ENCODE results near the gene GLRX3.

GLRX3 gene

DNA sequence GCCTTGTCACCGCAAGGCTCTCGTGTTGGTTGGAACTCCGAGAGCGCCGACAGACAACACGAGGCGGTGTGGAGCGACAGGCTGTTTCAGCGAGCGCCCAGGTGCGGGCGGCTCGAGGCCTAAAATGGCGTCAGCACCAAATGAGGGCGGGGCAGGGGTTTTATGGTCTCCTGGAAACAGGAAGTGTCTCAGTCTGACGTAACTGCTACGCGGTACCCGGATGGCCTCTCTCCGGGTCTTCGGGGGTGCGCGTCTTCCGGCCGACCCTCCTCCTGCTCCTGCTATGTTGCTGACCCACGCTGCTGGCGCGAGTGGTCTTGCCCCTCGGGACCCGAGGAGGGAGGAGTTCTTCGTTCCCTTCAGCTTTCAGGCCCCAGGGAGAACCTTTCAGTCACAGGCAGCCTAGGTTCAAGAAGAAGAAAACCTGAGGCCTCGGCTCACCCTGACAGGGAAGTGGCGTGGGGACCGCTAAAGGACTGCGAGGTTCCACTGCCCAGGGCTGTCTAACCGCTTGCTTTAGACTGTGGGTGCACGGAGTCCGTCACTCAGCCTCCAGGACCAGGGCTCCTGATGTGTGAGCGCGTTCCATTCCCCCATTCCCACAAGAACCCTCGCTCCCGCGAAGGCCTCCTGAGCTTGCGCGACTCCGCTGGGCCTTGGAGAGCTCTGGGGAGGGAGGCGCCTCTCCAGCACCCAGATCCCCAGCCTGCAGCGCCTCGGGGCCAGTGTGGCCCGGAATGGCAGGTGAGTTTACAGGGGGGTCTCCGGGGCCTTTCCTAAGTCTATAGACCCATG is 77.3 kb downstream of the GLRX3 start:
- DNase-seq: no peak

DNA sequence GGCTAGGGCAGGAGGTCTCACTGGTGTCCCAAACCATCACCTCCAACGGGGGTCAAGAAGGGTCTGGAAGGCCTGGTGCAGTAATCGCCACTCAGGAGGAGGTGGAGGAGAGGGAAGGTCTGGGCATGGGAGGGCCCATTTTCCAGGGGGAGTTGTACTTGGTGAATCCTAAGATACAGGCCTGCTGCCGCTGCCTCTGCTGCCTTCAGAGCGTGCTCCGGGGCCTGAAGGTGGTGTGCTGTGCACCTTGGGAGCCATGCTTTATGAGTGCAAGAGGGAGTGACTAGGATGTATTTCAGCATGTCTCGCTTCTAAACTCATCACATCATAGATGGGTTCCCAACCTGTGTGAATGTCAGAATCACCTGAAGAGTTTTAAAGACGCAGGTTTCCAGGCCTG is 78.2 kb downstream of the GLRX3 start:
- DNase-seq: no peak

DNA sequence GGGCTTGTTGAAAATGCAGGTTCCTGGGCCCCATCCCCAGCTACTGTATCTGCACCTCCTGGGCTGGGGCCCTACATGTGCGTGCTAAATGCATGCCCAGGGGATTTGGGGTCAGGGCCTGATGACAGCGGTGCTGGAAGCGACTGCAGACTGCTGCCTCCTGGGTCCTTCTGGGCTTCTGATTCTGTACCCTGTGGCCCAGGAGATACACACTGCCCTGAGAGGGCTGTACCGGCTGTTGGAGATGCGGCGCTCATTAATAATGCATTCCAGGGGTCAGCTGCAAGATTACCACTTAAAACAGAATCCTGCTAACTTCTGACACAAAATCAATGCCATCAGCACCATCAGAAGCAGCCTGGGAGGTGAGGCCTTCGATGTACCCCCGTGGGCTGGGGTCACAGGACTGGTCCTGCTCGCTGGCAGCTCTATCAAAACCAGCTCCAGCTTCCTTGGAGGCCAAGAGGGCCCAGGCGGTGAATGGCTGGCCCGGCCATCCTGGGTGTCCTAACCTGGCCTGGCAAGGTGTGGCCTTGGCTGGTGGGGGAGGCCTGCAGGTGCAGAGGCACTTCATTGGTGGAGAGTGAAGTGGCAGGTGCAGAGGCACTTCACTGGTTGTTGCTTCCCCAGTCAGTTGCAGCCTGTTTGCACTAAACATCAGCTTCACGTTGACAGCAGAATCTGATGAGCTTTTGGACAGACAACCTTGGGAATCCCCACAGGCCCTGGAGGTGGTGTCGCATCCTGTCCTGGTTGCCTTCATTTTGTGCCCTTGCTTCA is 79.2 kb downstream of the GLRX3 start:
- no peak for DNase-seq

DNA sequence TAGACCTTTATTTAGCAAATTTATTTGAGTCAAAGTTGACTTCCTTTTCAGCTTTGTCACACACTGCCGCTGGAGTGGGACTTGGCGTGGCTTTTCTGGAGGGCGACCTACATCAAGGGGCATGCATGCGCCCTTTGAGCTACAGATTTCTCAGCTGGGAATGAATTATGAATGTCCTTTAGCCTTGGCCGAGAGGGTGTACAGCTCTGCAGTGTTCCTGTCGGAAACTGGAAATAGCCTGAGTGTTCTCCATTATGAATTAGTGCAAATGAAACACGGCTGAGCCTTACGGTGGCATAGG is 79.7 kb downstream of the GLRX3 start:
- DNase-seq: no peak

DNA sequence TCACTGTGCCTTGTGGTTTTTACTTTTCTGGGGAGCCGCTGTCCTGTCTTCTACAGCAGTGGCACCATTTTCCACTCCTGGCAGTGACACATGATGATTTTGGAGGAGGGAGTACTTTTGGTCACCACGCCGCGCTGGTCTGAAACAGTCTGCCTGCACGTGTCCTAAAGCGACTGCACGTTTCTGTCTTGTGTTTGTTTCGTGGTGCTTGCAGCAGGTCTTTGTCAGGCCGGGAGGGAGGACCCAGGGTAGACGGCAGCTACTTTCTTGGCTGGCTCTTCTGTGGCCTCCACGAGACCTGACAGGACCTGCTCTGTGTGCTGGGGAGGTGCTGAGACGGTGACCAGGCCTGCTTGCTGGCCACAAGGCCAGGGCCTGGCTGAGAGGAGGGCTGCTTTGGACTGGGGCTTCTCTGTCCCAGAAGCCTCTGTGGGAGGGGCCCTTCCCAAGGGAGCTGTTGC is 82.0 kb downstream of the GLRX3 start:
- no peak for DNase-seq

DNA sequence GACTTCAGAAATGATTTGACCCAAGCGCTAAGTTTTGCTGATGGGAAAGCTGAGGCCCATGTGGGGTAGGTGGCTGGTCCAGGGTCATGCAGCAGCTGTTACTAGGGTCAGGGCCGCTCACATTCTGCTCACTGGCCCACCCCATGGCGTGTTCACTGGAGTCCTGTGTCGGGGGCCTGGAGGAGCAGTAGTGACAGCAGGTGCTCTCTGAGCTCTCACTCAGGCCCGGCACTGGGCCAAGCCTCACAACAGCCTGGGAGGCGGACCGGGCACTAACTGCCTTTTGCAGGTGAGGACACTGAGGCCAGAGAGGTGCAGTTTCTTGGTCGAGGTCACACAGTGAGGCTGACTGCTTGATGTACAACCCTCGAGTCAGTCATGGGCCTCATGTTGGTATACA is 82.7 kb downstream of the GLRX3 start:
- no peak for DNase-seq

DNA sequence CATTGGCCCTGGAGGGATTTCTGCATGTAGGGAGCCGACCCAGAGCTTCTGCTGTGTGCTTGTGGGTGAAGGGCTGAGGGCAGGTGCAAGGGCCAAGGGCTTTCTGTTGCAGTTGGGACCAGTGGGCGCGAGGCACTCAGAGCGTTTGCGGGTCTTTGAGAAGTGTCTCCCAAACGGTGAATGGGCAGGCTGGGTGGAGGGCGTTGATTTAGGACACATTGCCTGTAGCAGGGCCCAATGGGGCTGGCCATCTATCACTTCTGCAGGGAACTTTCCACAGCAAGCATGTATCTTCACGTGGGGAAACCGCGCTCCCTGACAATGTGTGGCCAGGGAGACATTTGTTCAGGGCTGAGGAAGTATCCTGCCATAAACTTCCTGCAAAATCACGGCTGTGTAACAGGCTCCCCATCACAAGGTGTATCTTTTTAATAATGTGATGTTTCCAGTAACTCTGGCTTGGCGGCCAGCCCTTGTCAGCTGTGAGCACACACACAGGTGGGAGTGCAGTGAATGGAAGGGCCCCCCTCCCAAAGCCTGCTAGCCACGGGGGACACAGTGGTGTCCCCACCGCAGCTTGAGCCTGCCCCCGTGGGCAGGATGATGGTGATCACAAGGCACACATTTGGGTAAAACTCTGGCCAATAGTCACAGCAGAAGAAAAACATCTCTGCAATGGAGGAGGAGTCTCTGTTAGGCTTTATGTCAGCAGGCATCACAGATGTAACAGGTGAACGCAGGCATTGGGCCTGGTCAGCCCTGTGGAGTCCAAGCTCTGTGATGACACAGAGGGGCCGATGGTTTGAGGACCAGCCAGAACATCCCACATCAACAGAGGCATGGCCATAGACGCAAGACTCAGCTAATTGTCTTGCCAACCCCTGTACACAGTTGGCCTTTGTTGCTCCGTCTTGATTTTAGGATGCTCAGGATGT is 84.3 kb downstream of the GLRX3 start:
- no peak for DNase-seq

DNA sequence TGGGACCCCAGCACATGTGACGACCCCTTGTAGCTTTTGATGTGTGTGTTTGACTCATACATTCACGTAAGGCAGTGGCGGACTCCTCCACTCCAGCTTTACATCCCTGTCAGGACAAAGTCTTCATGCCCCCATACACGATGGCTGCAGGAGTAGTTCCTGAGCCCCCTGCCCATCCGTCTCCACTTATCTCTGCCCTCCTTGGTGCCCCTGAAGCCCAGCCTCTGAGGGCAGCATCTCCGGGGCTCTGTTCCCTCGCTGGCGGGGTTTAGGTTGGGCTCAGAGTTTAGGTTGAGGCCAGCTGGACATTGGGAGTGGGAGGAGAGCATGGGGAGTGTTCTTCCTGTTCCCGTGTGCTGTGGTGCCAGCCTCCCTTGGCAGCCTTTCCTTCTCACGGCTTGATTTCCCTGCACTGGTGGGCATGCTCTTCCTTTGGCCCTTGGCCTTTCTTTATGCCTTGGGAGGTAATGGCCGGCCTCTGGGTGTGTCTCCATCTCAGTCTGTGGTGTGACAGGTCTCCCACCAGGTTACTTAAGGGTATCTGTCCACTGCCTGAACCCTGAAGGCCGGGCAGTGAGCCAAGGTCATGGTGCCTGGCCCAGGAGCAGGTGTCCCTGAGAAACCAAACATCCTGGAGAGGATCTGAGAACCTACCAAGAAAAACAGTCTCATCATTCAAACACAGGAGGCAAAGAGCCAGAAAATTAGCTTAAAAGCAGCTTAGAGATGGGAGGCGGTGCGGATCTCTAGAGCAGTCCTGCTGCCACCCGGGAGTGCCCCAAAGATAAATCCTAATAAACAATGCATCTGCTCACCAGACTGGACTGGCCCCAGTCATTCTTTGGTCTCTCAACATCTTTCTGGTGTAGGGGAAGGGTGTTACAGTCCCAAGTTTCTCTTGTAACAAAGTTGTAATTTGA is 85.5 kb downstream of the GLRX3 start:
- DNase-seq: no peak

DNA sequence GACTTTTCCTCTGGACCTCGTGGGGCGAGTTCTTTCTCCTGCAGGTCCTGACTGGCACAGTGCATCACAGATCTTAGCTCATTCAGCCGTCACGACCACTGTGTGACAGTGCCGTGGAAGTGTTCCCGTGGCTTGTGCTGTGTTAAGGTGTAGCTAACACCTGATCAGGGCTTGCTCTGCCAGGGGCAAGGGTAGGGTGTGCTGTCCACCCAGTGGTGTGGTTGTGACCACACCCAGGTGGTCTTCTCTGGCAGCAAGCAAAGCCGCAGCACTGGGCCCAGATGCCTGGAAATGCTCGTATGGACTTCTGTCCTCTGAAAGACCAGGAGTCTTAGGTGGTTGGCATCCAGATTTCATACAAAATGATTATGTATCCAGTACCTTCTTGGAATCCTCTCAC is 86.2 kb downstream of the GLRX3 start:
- no peak for DNase-seq

DNA sequence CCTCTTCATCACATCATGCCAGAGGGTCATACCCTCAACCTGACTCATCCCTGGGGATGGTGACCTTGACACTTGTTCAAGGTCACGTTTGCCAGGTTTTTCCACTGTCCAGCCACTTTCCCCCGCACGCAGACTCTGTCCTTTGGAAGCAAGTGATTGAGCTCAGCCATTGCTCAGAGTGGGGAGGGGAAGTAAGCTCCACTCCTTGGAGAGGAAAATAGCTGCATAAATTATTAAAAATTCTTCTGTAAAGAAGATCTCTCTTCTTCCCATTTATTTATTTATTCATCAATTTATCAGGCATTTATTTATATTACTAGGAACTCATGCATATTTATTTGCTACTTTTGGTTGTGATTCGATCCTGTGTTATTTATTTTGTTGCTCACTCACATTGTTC is 88.0 kb downstream of the GLRX3 start:
- DNase-seq: no peak

DNA sequence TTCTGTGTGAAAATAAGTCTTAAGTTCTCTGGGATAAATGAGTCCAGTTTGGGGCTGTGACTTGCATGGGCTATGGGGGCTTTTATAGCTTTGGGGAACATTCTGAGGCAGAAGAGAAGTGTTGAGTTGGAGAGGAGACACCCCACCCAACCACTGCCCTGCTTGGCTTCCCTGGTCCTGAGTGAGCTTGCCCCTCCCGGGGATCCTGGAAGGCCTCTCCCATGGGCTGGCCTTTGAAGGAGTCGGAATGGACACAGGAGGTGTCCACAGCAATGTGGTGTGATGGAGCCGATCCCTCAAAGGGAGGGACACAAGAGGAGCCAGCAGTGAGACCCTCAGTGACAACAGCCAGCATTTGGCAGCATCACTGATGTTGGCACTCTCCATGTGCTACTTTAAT is 89.8 kb downstream of the GLRX3 start:
- no peak for DNase-seq

DNA sequence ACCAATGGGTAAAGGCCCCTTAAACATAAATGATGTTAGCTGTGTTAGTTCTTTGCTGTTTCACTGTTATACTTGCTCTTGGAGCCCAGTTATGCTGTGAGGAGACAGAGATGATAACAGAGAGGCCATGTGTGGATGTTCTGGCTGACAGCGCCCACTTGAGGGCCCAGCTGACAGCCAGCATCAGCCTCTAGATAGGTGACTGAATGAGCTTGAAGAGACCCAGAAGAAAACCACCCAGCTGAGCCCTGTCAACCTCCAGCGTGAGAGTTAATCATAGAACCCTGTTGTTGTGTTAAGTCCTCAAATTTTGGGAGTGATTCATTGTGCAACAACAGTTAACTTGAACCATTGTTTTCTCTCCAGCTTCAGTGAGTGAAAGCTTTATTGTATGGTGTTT is 91.7 kb downstream of the GLRX3 start:
- DNase-seq: no peak

Measured in KG1 (cell line).